HL-60/S4 treated with phorbol 12-myristate 13-acetate at 8.2 ng/mL for 4 days and 3 days (cell line): ENCODE data around the gene SPPL3.

Source experiments
- in situ Hi-C: fragments of 300-500 bp; cut with MboI; formaldehyde crosslinking; loops from 2 replicates; pipeline ENCODE4 v1.15.0; 2022; ENCODE audit warnings: low sequenced_read_pairs

The SPPL3 gene

GRCh38 chr12:120879102-120879501 is 25.1 kb downstream of the SPPL3 start:
- in situ Hi-C loops: no loop called here

GRCh38 chr12:120874547-120875245 is 29.5 kb downstream of the SPPL3 start:
- in situ Hi-C loops: no loop called here

GRCh38 chr12:120873226-120873625 is 30.9 kb downstream of the SPPL3 start:
- in situ Hi-C loops: no loop called here

- in situ Hi-C loops: no loop called here
Measured at GRCh38 chr12:120872487-120872886, 31.7 kb downstream of the SPPL3 start.

GRCh38 chr12:120870415-120870814 is 33.7 kb downstream of the SPPL3 start:
- in situ Hi-C loops: no loop called here

GRCh38 chr12:120869376-120869775 is 34.8 kb downstream of the SPPL3 start:
- in situ Hi-C loops: no loop called here

GRCh38 chr12:120866108-120866507 is 38.0 kb downstream of the SPPL3 start:
- in situ Hi-C loops: no loop called here

GRCh38 chr12:120865098-120865497 is 39.1 kb downstream of the SPPL3 start:
- in situ Hi-C loops: no loop called here

GRCh38 chr12:120862664-120863063 is 41.5 kb downstream of the SPPL3 start:
- in situ Hi-C loops: no loop called here

GRCh38 chr12:120861074-120861795 is 42.9 kb downstream of the SPPL3 start:
- in situ Hi-C loops: no loop called here

- in situ Hi-C loops: no loop called here
Measured at GRCh38 chr12:120858306-120859088, 45.7 kb downstream of the SPPL3 start.

- in situ Hi-C loops: no loop called here
Measured at GRCh38 chr12:120856980-120857379, 47.2 kb downstream of the SPPL3 start.

- in situ Hi-C loops: no loop called here
Measured at GRCh38 chr12:120855823-120856588, 48.2 kb downstream of the SPPL3 start.

- in situ Hi-C loops: no loop called here
Measured at GRCh38 chr12:120854804-120855203, 49.4 kb downstream of the SPPL3 start.

- in situ Hi-C loops: no loop called here
Measured at GRCh38 chr12:120853188-120853587, 51.0 kb downstream of the SPPL3 start.

- in situ Hi-C loops: no loop called here
Measured at GRCh38 chr12:120851944-120852343, 52.2 kb downstream of the SPPL3 start.

- in situ Hi-C loops: no loop called here
Measured at GRCh38 chr12:120851444-120851843, 52.7 kb downstream of the SPPL3 start.

GRCh38 chr12:120849765-120850164 is 54.4 kb downstream of the SPPL3 start:
- in situ Hi-C loops: no loop called here

GRCh38 chr12:120847814-120848213 is 56.3 kb downstream of the SPPL3 start:
- in situ Hi-C loops: no loop called here

- in situ Hi-C loops: no loop called here
Measured at GRCh38 chr12:120847392-120847791, 56.8 kb downstream of the SPPL3 start.

- in situ Hi-C loops: no loop called here
Measured at GRCh38 chr12:120846721-120847120, 57.4 kb downstream of the SPPL3 start.
